ENCODE data around the gene PRDX5.

The PRDX5 gene

GRCh38 chr11:64289002-64289564 is 28.8 kb upstream of the PRDX5 start:
- no peak overlapping the region for H3K27ac ChIP-seq (replicated peaks)
- no peak for DNase-seq (ENCODE audit: low read depth in 1 of 2, low spot score in 1 of 2)
- TF ChIP-seq POLR2AphosphoS5 (IDR thresholded peaks at IDR 0.05; ENCODE audit: low read depth) (no peak), SPI1 (IDR thresholded peaks at IDR 0.05; ENCODE audit: borderline replicate concordance, low read depth) (no peak), GABPA (IDR thresholded peaks at IDR 0.05; ENCODE audit: low read depth) (no peak), REST (IDR thresholded peaks at IDR 0.05; ENCODE audit: insufficient replicate concordance, low read depth) (no peak)
- TF ChIP-seq, protein P1, sequence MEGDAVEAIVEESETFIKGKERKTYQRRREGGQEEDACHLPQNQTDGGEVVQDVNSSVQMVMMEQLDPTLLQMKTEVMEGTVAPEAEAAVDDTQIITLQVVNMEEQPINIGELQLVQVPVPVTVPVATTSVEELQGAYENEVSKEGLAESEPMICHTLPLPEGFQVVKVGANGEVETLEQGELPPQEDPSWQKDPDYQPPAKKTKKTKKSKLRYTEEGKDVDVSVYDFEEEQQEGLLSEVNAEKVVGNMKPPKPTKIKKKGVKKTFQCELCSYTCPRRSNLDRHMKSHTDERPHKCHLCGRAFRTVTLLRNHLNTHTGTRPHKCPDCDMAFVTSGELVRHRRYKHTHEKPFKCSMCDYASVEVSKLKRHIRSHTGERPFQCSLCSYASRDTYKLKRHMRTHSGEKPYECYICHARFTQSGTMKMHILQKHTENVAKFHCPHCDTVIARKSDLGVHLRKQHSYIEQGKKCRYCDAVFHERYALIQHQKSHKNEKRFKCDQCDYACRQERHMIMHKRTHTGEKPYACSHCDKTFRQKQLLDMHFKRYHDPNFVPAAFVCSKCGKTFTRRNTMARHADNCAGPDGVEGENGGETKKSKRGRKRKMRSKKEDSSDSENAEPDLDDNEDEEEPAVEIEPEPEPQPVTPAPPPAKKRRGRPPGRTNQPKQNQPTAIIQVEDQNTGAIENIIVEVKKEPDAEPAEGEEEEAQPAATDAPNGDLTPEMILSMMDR (IDR thresholded peaks at IDR 0.05; ENCODE audit: insufficient read depth, low read length), result no peak
- H3K27me3 ChIP-seq (ENCODE audit: insufficient read depth, poor library complexity, severe bottlenecking), result peaks cover 31% of the 10 kb centered on the region
- H3K4me3 ChIP-seq (replicated peaks; ENCODE audit: insufficient read depth, low read length), result no peak overlapping the region

GRCh38 chr11:64290352-64291261 is 27.3 kb upstream of the PRDX5 start:
- TF ChIP-seq POLR2AphosphoS5 (IDR thresholded peaks at IDR 0.05; ENCODE audit: low read depth), result no peak
- TF ChIP-seq, protein P1 (IDR thresholded peaks at IDR 0.05; ENCODE audit: insufficient read depth, low read length), result no peak
- no peak for TF ChIP-seq SPI1 (IDR thresholded peaks at IDR 0.05; ENCODE audit: borderline replicate concordance, low read depth)
- no peak for TF ChIP-seq REST (IDR thresholded peaks at IDR 0.05; ENCODE audit: insufficient replicate concordance, low read depth)
- TF ChIP-seq GABPA (IDR thresholded peaks at IDR 0.05; ENCODE audit: low read depth), result no peak
- no peak for DNase-seq (ENCODE audit: low read depth in 1 of 2, low spot score in 1 of 2)
- peaks cover 42% of the 10 kb centered on the region for H3K27me3 ChIP-seq (ENCODE audit: insufficient read depth, poor library complexity, severe bottlenecking)
- H3K4me3 ChIP-seq (replicated peaks; ENCODE audit: insufficient read depth, low read length), result no peak overlapping the region
- no peak overlapping the region for H3K27ac ChIP-seq (replicated peaks)

- no peak within 1 kb of the TSS for H3K27ac ChIP-seq (replicated peaks)
Observed at GRCh38 chr11:64291262-64291751, 26.6 kb upstream of the PRDX5 start, which contains the start of gene KCNK4. Gene KCNK4 (plus strand): TSS chr11:64291302. CDS start chr11:64293019, 1,717 bp downstream.

More at GRCh38 chr11:64291262-64291751, 26.6 kb upstream of the PRDX5 start, which contains the start of gene KCNK4:
- no peak for DNase-seq (ENCODE audit: low read depth in 1 of 2, low spot score in 1 of 2)
- TF ChIP-seq, protein P1 (IDR thresholded peaks at IDR 0.05; ENCODE audit: insufficient read depth, low read length), result no peak
- TF ChIP-seq REST (IDR thresholded peaks at IDR 0.05; ENCODE audit: insufficient replicate concordance, low read depth), result no peak
- no peak for TF ChIP-seq SPI1 (IDR thresholded peaks at IDR 0.05; ENCODE audit: borderline replicate concordance, low read depth)
- TF ChIP-seq POLR2AphosphoS5 (IDR thresholded peaks at IDR 0.05; ENCODE audit: low read depth), result no peak
- TF ChIP-seq GABPA (IDR thresholded peaks at IDR 0.05; ENCODE audit: low read depth), result no peak
- peaks cover 49% of the 10 kb centered on the region for H3K27me3 ChIP-seq (ENCODE audit: insufficient read depth, poor library complexity, severe bottlenecking)
- no peak within 1 kb of the TSS for H3K4me3 ChIP-seq (replicated peaks; ENCODE audit: insufficient read depth, low read length)

All from HL-60 (cell line).